ENCODE measurements around the gene TRIM54.
A peak's percentile ranks its signal among the peaks of the same experiment; 100 is the strongest.
"Not testable (repeated sequence)": the region's sequence is repeated elsewhere in the genome, so short reads cannot be mapped to it uniquely, and the experiment has no call there.

Gene TRIM54

GRCh38 chr2:27255660-27256059, 26.6 kb upstream of the TRIM54 start:
- H3K27ac ChIP-seq, result no peak overlapping the region
- H3K4me3 ChIP-seq, result no peak overlapping the region

DNA sequence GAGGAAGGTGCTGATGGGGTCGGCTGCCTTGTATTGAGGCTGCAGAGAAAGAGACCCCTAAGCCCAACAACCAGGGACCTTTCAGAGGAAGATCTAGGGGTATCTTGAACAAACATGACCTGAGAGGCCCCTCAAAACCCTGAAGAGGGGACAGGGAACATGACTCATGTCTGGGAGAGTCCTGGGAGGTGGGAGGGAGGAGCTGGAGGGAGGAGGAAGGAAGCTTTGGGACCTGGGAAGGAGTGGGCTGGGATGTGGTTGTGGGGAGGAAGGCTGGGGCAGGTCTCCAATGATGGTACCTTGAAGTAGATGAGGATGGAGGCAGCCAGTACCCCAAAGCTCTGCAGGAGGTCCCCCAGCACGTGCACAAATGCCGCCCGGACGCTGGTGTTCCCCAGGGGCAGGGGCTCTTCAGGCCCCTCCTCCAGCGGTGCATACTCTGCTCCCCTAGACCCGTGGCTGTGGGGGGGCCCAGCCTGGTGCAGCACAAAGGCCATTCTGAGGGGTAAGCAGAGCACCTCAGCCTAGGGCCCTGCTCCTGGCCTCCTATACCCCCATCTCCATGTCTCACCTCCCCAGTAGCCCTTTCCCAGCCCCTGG, 25.3 kb upstream of the TRIM54 start:
- Histone ChIP-seq H3K27ac (no peak overlapping the region), H3K4me3 (no peak overlapping the region)

GRCh38 chr2:27258051-27258450, 24.2 kb upstream of the TRIM54 start:
- H3K27ac ChIP-seq, result no peak overlapping the region
- H3K4me3 ChIP-seq, result no peak overlapping the region

- Histone ChIP-seq H3K4me3 (no peak overlapping the region), H3K27ac (no peak overlapping the region)
These were observed 20.8 kb upstream of the TRIM54 start for GRCh38 chr2:27261241-27261925.

DNA sequence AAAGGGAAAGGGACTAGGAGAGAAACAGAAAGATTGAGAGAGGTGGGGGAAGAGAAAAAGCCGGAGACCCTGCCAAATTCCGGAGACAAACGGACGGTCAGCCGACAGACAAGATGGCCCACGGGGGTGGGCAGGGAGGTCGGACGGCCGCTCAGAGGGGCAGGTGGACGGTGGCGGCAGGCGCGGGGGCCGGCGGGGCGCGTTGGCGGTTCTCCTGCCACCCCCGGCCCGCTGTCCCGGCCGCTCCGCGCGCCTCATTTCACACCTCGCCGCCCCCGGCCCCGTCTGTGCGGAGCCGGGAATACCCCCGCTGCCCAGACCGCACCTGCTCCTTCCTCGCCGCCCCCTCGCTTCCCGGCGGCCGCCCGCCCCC, 20.3 kb upstream of the TRIM54 start:
- Histone ChIP-seq H3K4me3 (peak overlapping the region in 4 of 7 experiments; percentile 27 to 46 (median 38)), H3K27ac (no peak overlapping the region)

DNA sequence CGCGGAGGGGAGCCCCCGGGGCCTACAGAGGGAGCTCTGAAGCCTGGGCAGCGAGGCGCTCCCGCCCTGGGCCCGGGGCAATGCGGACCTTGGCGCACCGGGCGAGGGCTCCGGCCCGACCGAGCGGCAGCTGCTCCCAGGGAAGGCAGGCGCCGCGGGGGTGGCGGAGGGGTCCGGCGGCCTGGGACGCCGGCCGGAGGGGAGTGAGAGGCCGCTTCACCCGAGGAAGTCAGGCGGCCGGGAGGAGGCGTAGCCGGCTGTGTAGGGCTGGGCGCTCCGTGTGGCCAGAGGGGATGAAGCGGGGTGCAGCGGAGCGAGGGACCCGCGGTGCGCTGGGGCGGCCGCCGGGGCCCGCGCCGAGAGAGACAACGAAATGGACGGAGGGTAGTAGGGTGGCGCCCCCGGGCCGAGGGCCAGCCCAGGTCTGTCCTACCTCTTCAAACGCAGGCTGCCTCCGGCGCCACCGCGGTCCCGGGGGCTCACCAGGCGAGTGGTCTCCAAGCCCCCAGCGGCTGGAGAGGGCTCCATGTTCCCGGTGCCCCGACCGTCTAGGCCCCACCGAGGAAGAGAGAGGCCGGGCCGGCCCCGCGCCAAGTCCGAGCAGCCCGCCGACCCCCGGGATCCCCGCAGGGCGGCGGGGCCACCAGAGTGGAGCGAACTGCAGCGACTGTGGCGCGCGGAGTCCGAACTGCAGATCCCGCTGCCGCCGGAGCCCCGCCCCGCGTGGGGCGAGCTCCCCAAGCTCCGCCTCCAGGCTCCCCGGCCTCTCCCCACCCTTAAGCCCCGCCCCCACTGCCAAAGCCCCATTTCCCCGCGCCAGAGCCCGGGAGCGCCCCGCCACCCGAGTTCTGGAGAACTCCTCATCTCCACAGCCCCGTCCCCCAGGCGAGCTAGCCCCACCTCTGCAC, 19.6 kb upstream of the TRIM54 start, which contains the start of gene SLC30A3:
TSS of gene SLC30A3 (minus strand) at position 669 of the 908 bp plus-strand sequence. CDS start at position 528, 141 bp downstream.
- Histone ChIP-seq H3K27ac (no peak within 1 kb of the TSS), H3K4me3 (peak within 1 kb of the TSS; percentile 27 to 46 (median 36))

DNA sequence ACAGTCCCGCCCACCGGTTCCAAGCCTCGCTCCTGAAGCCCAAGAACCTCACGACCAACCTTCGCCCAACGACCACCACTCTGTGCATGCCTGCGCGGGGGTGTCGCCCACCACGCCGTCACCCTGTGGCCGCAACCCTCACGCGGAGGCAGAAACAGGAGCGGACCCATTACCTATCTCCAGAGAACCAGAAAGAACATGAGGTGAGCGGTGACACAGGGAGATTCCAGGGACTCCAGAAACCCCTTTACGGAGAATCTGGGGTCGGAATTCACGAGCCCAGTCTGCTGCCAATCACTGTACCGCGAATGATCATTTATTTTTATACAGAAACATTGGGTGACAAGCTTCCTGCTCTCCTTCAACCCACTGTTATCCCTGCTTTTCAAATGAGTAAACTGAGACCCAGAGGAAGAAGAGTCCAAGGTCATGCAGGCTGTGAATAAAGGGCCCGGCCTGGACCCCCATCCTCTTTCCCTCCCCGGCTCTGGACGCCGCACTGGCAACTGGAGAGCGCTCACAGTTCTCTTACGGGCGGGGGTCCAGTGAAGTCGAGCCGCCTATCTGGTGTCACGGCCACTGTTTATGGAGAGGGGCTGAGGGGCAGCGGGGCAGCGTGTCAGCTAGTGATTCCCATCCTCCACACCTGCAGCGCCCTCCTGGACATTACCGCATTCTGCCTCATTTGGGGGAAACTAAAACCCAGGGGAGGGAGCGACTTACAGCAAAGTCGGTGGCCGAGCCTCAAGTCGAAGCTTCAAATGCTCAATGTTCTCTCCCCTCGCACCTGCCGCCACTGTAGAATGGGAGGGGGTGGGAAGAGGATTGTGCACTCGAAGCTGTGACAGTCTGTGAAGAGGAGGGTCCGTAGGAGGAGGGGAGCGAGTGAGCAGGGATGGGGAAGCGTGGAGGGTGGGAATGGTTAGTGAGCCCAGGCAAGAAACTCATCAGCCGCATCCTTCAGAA, 18.7 kb upstream of the TRIM54 start:
- Histone ChIP-seq H3K27ac (no peak overlapping the region), H3K4me3 (peak overlapping the region; percentile 27 to 46 (median 36))

DNA sequence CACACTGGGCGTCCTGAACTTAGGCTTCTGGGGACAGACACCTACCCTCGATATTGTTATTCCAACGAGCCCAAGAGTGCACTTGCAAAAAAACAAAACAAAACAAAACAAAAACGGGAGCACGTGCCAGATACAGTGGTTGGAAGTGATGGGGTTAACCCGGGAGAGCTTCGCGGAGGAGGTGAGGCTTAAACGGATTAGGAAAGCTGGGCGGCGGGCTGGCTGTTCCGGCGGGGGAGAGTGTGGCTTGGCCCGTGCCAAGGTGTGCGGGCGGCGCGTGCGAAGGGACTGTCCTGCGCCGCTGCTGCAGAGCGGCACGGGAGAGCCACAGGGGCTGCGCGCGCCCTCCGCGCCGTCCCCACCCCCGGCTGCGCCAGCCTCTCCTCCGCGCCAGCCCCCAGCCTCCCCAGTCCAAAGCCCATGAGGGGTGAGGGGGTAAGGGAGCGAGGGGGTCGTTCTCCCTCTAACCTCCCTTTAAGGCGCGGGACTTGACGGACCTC, 17.9 kb upstream of the TRIM54 start:
- H3K27ac ChIP-seq, result no peak overlapping the region
- peak overlapping the region in 4 of 7 experiments; percentile 2 to 28 (median 10) for H3K4me3 ChIP-seq

- peak overlapping the region in 4 of 7 experiments; percentile 2 to 28 (median 10) for H3K4me3 ChIP-seq
- no peak overlapping the region for H3K27ac ChIP-seq
These were observed 17.3 kb upstream of the TRIM54 start for GRCh38 chr2:27264753-27265535.

DNA sequence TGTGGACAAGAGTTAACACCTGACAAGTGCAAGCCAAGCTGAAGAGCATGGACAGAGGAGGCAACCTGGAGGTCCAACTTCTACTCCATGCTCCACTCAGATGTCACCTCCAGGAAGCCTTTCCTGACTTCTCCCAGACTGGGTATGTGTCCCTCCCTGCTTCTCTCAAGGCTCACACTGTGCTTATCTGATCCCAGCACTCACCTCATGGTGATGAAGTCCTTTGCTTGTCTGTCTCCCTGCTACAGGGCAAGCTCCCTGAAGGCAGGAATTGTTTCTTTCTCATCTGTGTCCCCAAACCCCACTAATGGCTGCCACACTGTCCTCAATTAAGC, 16.7 kb upstream of the TRIM54 start:
- no peak overlapping the region for H3K27ac ChIP-seq
- no peak overlapping the region for H3K4me3 ChIP-seq

- not testable (repeated sequence) for H3K4me3 ChIP-seq
These were observed 13.9 kb upstream of the TRIM54 start for GRCh38 chr2:27268296-27268695.

GRCh38 chr2:27270131-27270530, 12.1 kb upstream of the TRIM54 start:
- H3K4me3 ChIP-seq, result no peak overlapping the region
- H3K27ac ChIP-seq, result no peak overlapping the region

More at GRCh38 chr2:27268296-27268695, 13.9 kb upstream of the TRIM54 start:
- not testable (repeated sequence) for H3K27ac ChIP-seq

GRCh38 chr2:27270670-27271069, 11.6 kb upstream of the TRIM54 start:
- H3K27ac ChIP-seq, result no peak overlapping the region
- H3K4me3 ChIP-seq, result no peak overlapping the region

DNA sequence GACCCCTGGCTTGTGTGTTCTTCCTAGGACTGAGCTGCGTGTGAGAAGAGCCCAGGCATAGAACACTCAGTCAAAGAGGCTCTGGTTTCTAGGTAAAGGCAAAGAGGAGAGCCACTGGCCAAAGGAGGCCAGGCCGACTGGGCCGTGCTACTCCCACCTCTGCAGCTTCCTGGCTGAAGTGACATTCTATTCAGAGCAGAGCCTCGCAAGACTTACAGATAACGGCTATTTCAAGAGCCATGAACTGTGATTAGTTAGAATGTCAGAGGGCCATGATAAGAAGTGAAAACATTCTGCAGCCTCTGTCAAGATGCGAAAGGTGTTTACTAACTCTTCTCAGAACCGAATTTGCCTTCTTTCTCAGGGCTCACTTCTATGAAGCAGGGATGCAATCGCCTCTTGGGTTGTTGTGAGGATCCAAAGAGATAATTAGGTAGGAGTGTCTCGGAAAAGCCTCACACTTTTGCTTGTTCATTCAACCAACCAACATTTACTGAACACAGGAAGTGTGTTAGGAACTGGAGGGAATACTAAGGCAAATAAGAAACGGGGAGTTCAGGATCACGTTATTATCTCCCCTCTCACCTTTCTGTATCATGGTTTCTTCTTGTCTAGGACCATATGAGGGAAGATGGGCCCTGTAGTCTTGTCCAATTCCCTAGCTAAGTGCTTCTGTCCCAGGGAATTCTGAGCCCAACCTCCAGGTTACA, 10.4 kb upstream of the TRIM54 start:
- no peak overlapping the region for H3K4me3 ChIP-seq
- H3K27ac ChIP-seq, result no peak overlapping the region

- H3K4me3 ChIP-seq, H3K27ac ChIP-seq: not testable (repeated sequence)
These were observed 9.4 kb upstream of the TRIM54 start for GRCh38 chr2:27272537-27273522.

DNA sequence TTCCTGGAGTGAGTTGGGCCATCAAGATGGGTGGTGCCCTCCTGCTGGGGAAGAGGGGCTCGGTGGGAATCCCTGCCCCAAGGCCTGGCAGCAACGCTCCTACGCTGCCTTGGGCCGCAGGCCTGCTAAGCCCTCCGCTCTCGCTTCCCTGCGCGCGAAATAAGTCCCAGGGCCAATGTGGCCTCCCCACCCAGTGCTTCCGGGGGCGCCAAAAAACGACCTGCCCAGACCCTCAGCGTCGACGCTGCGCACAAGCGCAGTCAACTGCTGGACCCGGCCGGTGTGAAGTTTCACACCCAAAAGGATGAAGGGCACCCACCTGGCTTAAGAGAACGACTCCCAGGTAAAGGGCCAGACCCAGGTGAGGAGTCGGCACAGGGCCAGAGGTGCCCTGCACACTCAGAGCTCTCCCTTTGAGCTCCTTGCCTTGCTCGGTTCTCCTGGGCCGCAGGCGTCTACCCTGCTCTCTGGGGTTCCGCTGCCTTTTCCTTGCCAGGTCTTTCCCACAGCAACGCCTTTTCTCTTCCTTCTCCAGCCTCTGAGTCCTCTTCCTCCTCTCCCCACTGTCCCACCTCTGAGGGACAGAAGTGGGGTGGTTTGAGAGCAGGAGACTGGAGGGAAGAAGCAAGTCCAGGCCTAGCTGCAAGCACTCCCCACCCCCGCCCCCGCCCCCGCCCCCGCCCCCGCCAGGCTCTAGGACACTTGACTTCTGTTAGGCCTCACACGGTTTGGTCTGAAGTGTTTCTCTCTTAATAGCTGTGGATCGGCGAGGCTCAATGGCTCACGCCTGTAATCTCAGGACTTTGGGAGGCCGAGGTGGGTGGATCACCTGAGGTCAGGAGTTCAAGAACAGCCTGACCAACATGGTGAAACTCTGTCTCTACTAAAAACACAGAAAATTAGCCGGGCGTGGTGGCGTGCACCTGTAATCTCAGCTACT, 6.7 kb upstream of the TRIM54 start, which contains the start of gene DNAJC5G:
TSS of gene DNAJC5G (plus strand) at position 223 of the 940 bp plus-strand sequence. CDS start 1,296 bp downstream, outside the sequence.
- no peak within 1 kb of the TSS for H3K27ac ChIP-seq
- no peak within 1 kb of the TSS for H3K4me3 ChIP-seq

Measured in skin epidermis (tissue), 12 donors.